ENCODE results near the gene S100A12.

Gene S100A12

GRCh38 chr1:153397051-153397923 lies 21.9 kb upstream of the S100A12 start:
- DNase-seq (ENCODE audit: low read depth in 2 of 3, low spot score in 1 of 3), result no peak

GRCh38 chr1:153396461-153396860 lies 21.0 kb upstream of the S100A12 start:
- no peak for DNase-seq (ENCODE audit: low read depth in 2 of 3, low spot score in 1 of 3)

- DNase-seq (ENCODE audit: low read depth in 2 of 3, low spot score in 1 of 3), result no peak
Measured at GRCh38 chr1:153395776-153396175, 20.4 kb upstream of the S100A12 start.

- DNase-seq (ENCODE audit: low read depth in 2 of 3, low spot score in 1 of 3), result no peak
Measured at GRCh38 chr1:153395136-153395685, 19.8 kb upstream of the S100A12 start.

- no peak for DNase-seq (ENCODE audit: low read depth in 2 of 3, low spot score in 1 of 3)
Measured at GRCh38 chr1:153394391-153394790, 19.0 kb upstream of the S100A12 start.

GRCh38 chr1:153393926-153394325 lies 18.5 kb upstream of the S100A12 start:
- DNase-seq (ENCODE audit: low read depth in 2 of 3, low spot score in 1 of 3), result no peak

GRCh38 chr1:153392822-153393221 lies 17.4 kb upstream of the S100A12 start:
- no peak for DNase-seq (ENCODE audit: low read depth in 2 of 3, low spot score in 1 of 3)

- no peak for DNase-seq (ENCODE audit: low read depth in 2 of 3, low spot score in 1 of 3)
Measured at GRCh38 chr1:153392258-153392657, 16.8 kb upstream of the S100A12 start.

- DNase-seq (ENCODE audit: low read depth in 2 of 3, low spot score in 1 of 3), result no peak
Measured at GRCh38 chr1:153390938-153391710, 15.7 kb upstream of the S100A12 start, which contains the start of gene S100A8. Gene S100A8, minus strand, starts transcription at chr1:153391073. Its CDS starts 538 bp downstream, at chr1:153390535.

- DNase-seq (ENCODE audit: low read depth in 2 of 3, low spot score in 1 of 3), result no peak
Measured at GRCh38 chr1:153389973-153390879, 14.8 kb upstream of the S100A12 start.

- no peak for DNase-seq (ENCODE audit: low read depth in 2 of 3, low spot score in 1 of 3)
Measured at GRCh38 chr1:153389401-153389800, 14.0 kb upstream of the S100A12 start.

- no peak for DNase-seq (ENCODE audit: low read depth in 2 of 3, low spot score in 1 of 3)
Measured at GRCh38 chr1:153387785-153388184, 12.4 kb upstream of the S100A12 start.

- DNase-seq (ENCODE audit: low read depth in 2 of 3, low spot score in 1 of 3), result no peak
Measured at GRCh38 chr1:153387001-153387400, 11.6 kb upstream of the S100A12 start.

GRCh38 chr1:153386500-153386901 lies 11.1 kb upstream of the S100A12 start:
- DNase-seq (ENCODE audit: low read depth in 2 of 3, low spot score in 1 of 3), result no peak

- no peak for DNase-seq (ENCODE audit: low read depth in 2 of 3, low spot score in 1 of 3)
Measured at GRCh38 chr1:153384958-153385580, 9.6 kb upstream of the S100A12 start.

GRCh38 chr1:153380711-153381110 lies 5.3 kb upstream of the S100A12 start:
- DNase-seq (ENCODE audit: low read depth in 2 of 3, low spot score in 1 of 3), result no peak

- no peak for DNase-seq (ENCODE audit: low read depth in 2 of 3, low spot score in 1 of 3)
Measured at GRCh38 chr1:153379591-153379990, 4.2 kb upstream of the S100A12 start.

GRCh38 chr1:153374071-153374470 lies 1.4 kb downstream of the S100A12 start:
- no peak for DNase-seq (ENCODE audit: low read depth in 2 of 3, low spot score in 1 of 3)

GRCh38 chr1:153372571-153372970 lies 2.9 kb downstream of the S100A12 start:
- no peak for DNase-seq (ENCODE audit: low read depth in 2 of 3, low spot score in 1 of 3)

- no peak for DNase-seq (ENCODE audit: low read depth in 2 of 3, low spot score in 1 of 3)
Measured at GRCh38 chr1:153371231-153371630, 4.2 kb downstream of the S100A12 start.

Data from stimulated activated CD4-positive, alpha-beta T cell treated with anti-CD3 and anti-CD28 coated beads, Interleukin-12 subunit alpha, Interleukin-12 subunit beta, amount 100 ng/mL, for 48 hours (primary cell).